B cell (primary cell): ENCODE measurements around the gene HHIPL2.

Experiments used
- CTCF ChIP-seq: fragments of 200-600 bp; IDR thresholded peaks from one replicate; pipeline ENCODE4 v1.8.0; 2022; ENCODE audit warnings: antibody characterized with exemption, mild to moderate bottlenecking
- EZH2 ChIP-seq: IDR thresholded peaks from 2 replicates; pipeline ENCODE4 v1.6.1; 2012; ENCODE audit warnings: borderline replicate concordance, low read depth, mild to moderate bottlenecking, moderate library complexity, low read length; ENCODE audit not compliant: insufficient read depth, poor library complexity, severe bottlenecking

DNA sequence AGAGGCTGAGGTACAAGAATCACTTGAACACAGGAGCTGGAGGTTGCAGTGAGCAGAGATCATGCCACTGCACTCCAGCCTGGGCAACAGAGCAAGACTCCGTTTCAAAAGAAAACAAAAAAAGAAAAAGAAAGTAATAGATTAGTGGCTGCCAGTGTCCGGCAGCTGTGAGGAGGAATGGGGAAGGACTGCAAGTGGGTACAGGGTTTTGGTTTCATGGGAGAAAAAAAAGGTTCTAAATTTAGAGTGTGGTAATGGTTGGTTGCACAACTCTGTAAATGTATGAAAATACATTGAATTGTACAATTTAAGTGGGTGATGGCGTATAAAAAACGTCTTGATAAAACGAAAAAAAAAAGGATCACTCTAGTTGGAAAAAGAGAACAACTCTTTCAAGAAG is 35.2 kb upstream of the HHIPL2 start:
- TF ChIP-seq CTCF (no peak), EZH2 (no peak)
